Breast epithelium (tissue), 3 donors: ENCODE results near the gene SLC44A1.

Source experiments
- CTCF ChIP-seq, 3 donors: fragments of 450-650 bp; IDR thresholded peaks; one replicate each; pipeline ENCODE4 v1.5.1; 2016 to 2017; ENCODE audit warnings: antibody characterized with exemption in 3 of 3, mild to moderate bottlenecking in 3 of 3, moderate library complexity in 3 of 3
- POLR2A ChIP-seq: fragments of 450-650 bp; IDR thresholded peaks from one replicate; pipeline ENCODE4 v1.6.1; 2016; ENCODE audit warnings: antibody characterized with exemption, mild to moderate bottlenecking, moderate library complexity

GRCh38 chr9:105447814-105448812 is 203.7 kb downstream of the SLC44A1 start, which contains the start of gene FSD1L:
- TF ChIP-seq CTCF (IDR thresholded peaks at IDR 0.05) (no peak), POLR2A (no peak)
